Endothelial cell of umbilical vein (primary cell): ENCODE results near the gene RGS6. TPM values are rescaled to one million over a fixed set of nuclear protein-coding genes. Genes with fewer than 3 reads are reported as not detected.

Experiments used
- BruUV-seq: library from RNA; stranded (reverse); fragments of 400-500 nt; replicated peaks from 2 replicates; lab custom pipeline; 2021; lab: Mats Ljungman, UMichigan
- CTCF ChIA-PET: fragments of 300-600, 350-600 bp; sonication (Branson Sonifier 250); formaldehyde crosslinking; loops from one replicate; lab custom pipeline; 2021; ENCODE audit warnings: antibody characterized with exemption, inconsistent platforms; lab: Charles Lee
- POLR2A ChIA-PET: fragments of 300-600, 350-600 bp; sonication (Branson Sonifier 250); formaldehyde crosslinking; loops from one replicate; lab custom pipeline; 2021; ENCODE audit warnings: antibody characterized with exemption, inconsistent platforms; lab: Charles Lee
- DNase-seq: peaks from one replicate; pipeline ENCODE4 v3.0.0-alpha.2; 2011; ENCODE audit warnings: low read depth, low spot score
- FAIRE-seq: peaks from 2 replicates; lab custom pipeline; 2011; peaks lifted over from hg19 to GRCh38; lab: Jason Lieb, UNC
- H2AFZ ChIP-seq: 2 replicates; pipeline ENCODE4 v1.6.0; 2012; ENCODE audit warnings: low read depth, low read length, control low read depth, inconsistent platforms
- H3K27ac ChIP-seq: 2 replicates; pipeline ENCODE4 v1.5.1; 2011; ENCODE audit warnings: low read depth, mild to moderate bottlenecking, control low read depth, low read length, moderate library complexity; ENCODE audit not compliant: insufficient read depth
- H3K27me3 ChIP-seq, 2 experiments: 2 replicates each; pipeline versions ENCODE4 v1.6.0 to v1.6.1; 2011; ENCODE audit warnings: low read length in 2 of 2, mixed read lengths in 1 of 2; ENCODE audit not compliant: control insufficient read depth in 2 of 2, insufficient read depth in 2 of 2
- H3K36me3 ChIP-seq, 2 experiments: 2 replicates in 1 of 2; 3 replicates in 1 of 2; pipeline ENCODE4 v1.5.1; 2011; ENCODE audit warnings: low read length in 2 of 2, mild to moderate bottlenecking in 1 of 2, moderate library complexity in 1 of 2; ENCODE audit not compliant: control insufficient read depth in 2 of 2, insufficient read depth in 2 of 2; ENCODE audit errors: extremely low read depth in 1 of 2
- H3K4me1 ChIP-seq: 3 replicates; pipeline ENCODE4 v1.5.1; 2011; ENCODE audit warnings: mild to moderate bottlenecking, low read length; ENCODE audit not compliant: control insufficient read depth, insufficient read depth; ENCODE audit errors: extremely low read depth
- H3K4me2 ChIP-seq: 2 replicates; pipeline ENCODE4 v1.6.1; 2011; ENCODE audit warnings: low read length, control low read depth, mixed read lengths; ENCODE audit not compliant: insufficient read depth
- H3K4me3 ChIP-seq, 3 experiments: fragments of 200-600 bp in 1 of 3; sonication (generic), shearing (Covaris generic) in 1 of 3; replicated peaks in 1 of 3; 2 replicates each; pipeline ENCODE4 v1.5.1; 2011 to 2016; ENCODE audit warnings: control low read depth in 3 of 3, low read length in 3 of 3, mild to moderate bottlenecking in 2 of 3, inconsistent platforms in 1 of 3, low read depth in 1 of 3, moderate library complexity in 1 of 3; ENCODE audit not compliant: insufficient read depth in 1 of 3
- H3K79me2 ChIP-seq: 2 replicates; pipeline ENCODE4 v1.6.0; 2012; ENCODE audit warnings: low read length, inconsistent platforms; ENCODE audit not compliant: control insufficient read depth, insufficient read depth
- H3K9ac ChIP-seq: replicated peaks from 2 replicates; pipeline ENCODE3; 2011; ENCODE audit warnings: low read length, control low read depth; ENCODE audit not compliant: insufficient read depth; ENCODE audit errors: extremely low read depth
- H3K9me1 ChIP-seq: replicated peaks from 3 replicates; pipeline ENCODE4 v1.6.0; 2011; ENCODE audit warnings: mild to moderate bottlenecking, low read length; ENCODE audit not compliant: control insufficient read depth, insufficient read depth; ENCODE audit errors: extremely low read depth
- H3K9me3 ChIP-seq: replicated peaks from 2 replicates; pipeline ENCODE4 v1.5.1; 2012; ENCODE audit warnings: low read length, inconsistent platforms; ENCODE audit not compliant: control insufficient read depth, insufficient read depth
- H4K20me1 ChIP-seq: replicated peaks from 2 replicates; pipeline ENCODE3; 2011; ENCODE audit warnings: mild to moderate bottlenecking, low read length; ENCODE audit not compliant: control insufficient read depth, insufficient read depth; ENCODE audit errors: extremely low read depth
- CTCF ChIP-seq, 2 donors: IDR thresholded peaks; 1 replicate in 1 of 2; 2 replicates in 1 of 2; pipeline ENCODE4 v1.5.1; 2011; ENCODE audit warnings: low read length in 2 of 2, mild to moderate bottlenecking in 2 of 2, moderate library complexity in 2 of 2, control low read depth in 1 of 2, inconsistent platforms in 1 of 2, low read depth in 1 of 2; ENCODE audit not compliant: insufficient read depth in 1 of 2; ENCODE audit errors: extremely low read depth in 1 of 2
- EZH2 ChIP-seq: IDR thresholded peaks from 2 replicates; pipeline ENCODE4 v1.6.1; 2012; ENCODE audit warnings: borderline replicate concordance, low read depth, mild to moderate bottlenecking, moderate library complexity, low read length, inconsistent platforms; ENCODE audit not compliant: severe bottlenecking
- FOS ChIP-seq: IDR thresholded peaks from 2 replicates; pipeline ENCODE4 v1.6.1; 2011; ENCODE audit warnings: mild to moderate bottlenecking, low read length, moderate library complexity, borderline replicate concordance; ENCODE audit not compliant: insufficient read depth
- JUN ChIP-seq: IDR thresholded peaks from 2 replicates; pipeline ENCODE4 v1.6.1; 2011; ENCODE audit warnings: borderline replicate concordance, low read depth; ENCODE audit not compliant: insufficient read length, insufficient read depth
- MAX ChIP-seq: IDR thresholded peaks from 2 replicates; pipeline ENCODE4 v1.6.1; 2011; ENCODE audit not compliant: insufficient read depth, insufficient read length
- POLR2AphosphoS5 ChIP-seq: IDR thresholded peaks from 2 replicates; pipeline ENCODE4 v1.6.1; 2012; ENCODE audit warnings: low read depth, mild to moderate bottlenecking, control low read depth, low read length, moderate library complexity; ENCODE audit not compliant: insufficient read depth
- dilution Hi-C: fragments of 300-500 bp; cut with MboI; formaldehyde crosslinking; loops from one replicate; pipeline ENCODE4 v1.15.0; 2019; ENCODE audit warnings: low sequenced_read_pairs; ENCODE audit not compliant: extremely low pct_ligation_motif_present
- intact Hi-C: fragments of 100-400 bp; cut with micrococcal nuclease; formaldehyde crosslinking; loops from one replicate; pipeline ENCODE4 v1.10.0; 2022
- polyA plus RNA-seq, 4 experiments: library from polyadenylated mRNA; depleted of rRNA in 3 of 4; stranded (reverse) in 3 of 4; unstranded in 1 of 4; fragments of >200 nt; gene quantifications; 2 replicates each; pipeline versions ENCODE4 v1.2.1 to v1.2.3, GENCODE V29; 2011 to 2012; ENCODE audit warnings: missing spikeins in 1 of 4
- total RNA-seq: library from RNA; stranded (reverse); gene quantifications from 2 replicates; pipeline ENCODE4 v1.2.3, GENCODE V29; 2021

Gene RGS6
- total and polyA plus RNA-seq, 2 donors (not counting 3 experiments of a cell fraction or from before 2014, with no cell fraction given): not detected

GRCh38 chr14:72270749-72271148 is 338.5 kb downstream of the RGS6 start:
- intact Hi-C loops: no loop called here
- no TSS peak for BruUV-seq
- no peak overlapping the region for H3K4me3 ChIP-seq
- H3K9me3 ChIP-seq: peaks cover 2% of the 10 kb centered on the region
- FAIRE-seq: no peak
- no peaks in the 10 kb centered on the region for H3K36me3 ChIP-seq
- no peak overlapping the region for H3K27ac ChIP-seq
- ChIA-PET POLR2A (no interaction called here), CTCF (no interaction called here)
- dilution Hi-C loops: no loop called here
- no peaks in the 10 kb centered on the region for H3K27me3 ChIP-seq
- no peak overlapping the region for H3K4me2 ChIP-seq
- H3K4me1 ChIP-seq: no peaks in the 10 kb centered on the region
- no peak overlapping the region for H3K9ac ChIP-seq
- no peaks in the 10 kb centered on the region for H3K9me1 ChIP-seq
- H3K79me2 ChIP-seq: no peaks in the 10 kb centered on the region
- H4K20me1 ChIP-seq: no peaks in the 10 kb centered on the region
- no peak overlapping the region for H2AFZ ChIP-seq
- DNase-seq: no peak
- no peak for TF ChIP-seq JUN
- no peak for TF ChIP-seq EZH2
- no peak for TF ChIP-seq POLR2AphosphoS5
- no peak for TF ChIP-seq CTCF (IDR thresholded peaks at IDR 0.05; ENCODE audit: extremely low read depth in 1 of 2, insufficient read depth in 1 of 2, low read depth in 1 of 2, low read length in 2 of 2)
- no peak for TF ChIP-seq MAX
- no peak for TF ChIP-seq FOS
